Measurements from ENCODE around the gene ZBTB32. TPM values are rescaled to one million over a fixed set of nuclear protein-coding genes. Genes with fewer than 3 reads are reported as not detected.
A peak's percentile ranks its signal among the peaks of the same experiment; 100 is the strongest.

The ZBTB32 gene
- total and polyA plus RNA-seq, 9 donors: 0.41 TPM; not detected in 8

- H3K9me3 ChIP-seq: no peaks in the 10 kb centered on the region
- WGBS, 3 donors: 83 to 90% (median 85%) methylated on average over 22 of the region's 22 CpGs
- H3K4me3 ChIP-seq: no peak overlapping the region
- H3K27ac ChIP-seq: no peak overlapping the region
- TF ChIP-seq EP300 (IDR thresholded peaks at IDR 0.05) (no peak), CTCF (IDR thresholded peaks at IDR 0.05) (no peak), POLR2A (IDR thresholded peaks at IDR 0.05) (no peak)
- peaks cover 6% of the 10 kb centered on the region for H3K4me1 ChIP-seq (ENCODE audit: insufficient read depth)
- DNase-seq: peak in 2 of 5 donors; percentile 25 to 26
- H3K27me3 ChIP-seq: no peaks in the 10 kb centered on the region
- intact Hi-C loops (cut with DNase I): no loop called here
- H3K36me3 ChIP-seq: no peaks in the 10 kb centered on the region
Observed at GRCh38 chr19:35736913-35737886, 32.8 kb downstream of the ZBTB32 start.

DNA sequence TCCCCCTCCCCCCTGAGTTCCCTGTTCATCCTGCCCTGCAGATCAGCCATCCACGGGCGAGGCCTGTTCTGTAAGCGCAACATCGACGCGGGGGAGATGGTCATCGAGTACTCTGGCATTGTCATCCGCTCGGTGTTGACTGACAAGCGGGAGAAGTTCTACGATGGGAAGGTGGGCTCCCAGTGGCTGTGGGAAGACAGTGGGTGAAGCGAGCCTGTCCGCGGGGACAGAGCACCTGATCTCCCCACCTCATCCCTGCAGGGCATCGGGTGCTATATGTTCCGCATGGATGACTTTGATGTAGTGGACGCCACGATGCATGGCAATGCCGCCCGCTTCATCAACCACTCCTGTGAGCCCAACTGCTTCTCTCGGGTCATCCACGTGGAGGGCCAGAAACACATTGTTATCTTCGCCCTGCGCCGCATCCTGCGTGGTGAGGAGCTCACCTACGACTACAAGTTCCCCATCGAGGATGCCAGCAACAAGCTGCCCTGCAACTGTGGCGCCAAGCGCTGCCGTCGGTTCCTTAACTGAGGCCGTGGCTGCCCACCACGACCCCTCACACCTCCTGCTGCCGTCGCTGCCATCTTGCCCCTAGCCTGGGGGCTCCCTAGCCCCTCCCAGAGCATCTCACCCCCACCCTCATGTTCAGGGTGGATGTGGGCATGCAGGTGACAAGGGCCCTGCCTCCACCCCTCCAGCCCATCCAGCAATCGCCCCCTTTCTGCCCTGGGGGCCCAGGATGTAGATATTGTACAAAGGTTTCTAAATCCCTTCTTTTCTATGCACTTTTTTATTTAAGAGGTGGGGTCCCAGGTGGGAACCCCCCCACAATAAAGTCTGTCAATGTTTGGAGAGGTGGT, 33.9 kb downstream of the ZBTB32 start:
- Histone ChIP-seq H3K4me3 (no peak overlapping the region), H3K4me1 (ENCODE audit: insufficient read depth) (peaks cover 6% of the 10 kb centered on the region), H3K9me3 (no peaks in the 10 kb centered on the region), H3K27me3 (no peaks in the 10 kb centered on the region), H3K27ac (no peak overlapping the region), H3K36me3 (no peaks in the 10 kb centered on the region)
- intact Hi-C loops (cut with DNase I): no loop called here
- 85 to 86% (median 85%) methylated on average over 37 of the region's 37 CpGs for WGBS, 3 donors
- peak in 1 of 5 donors; percentile 37 for DNase-seq
- TF ChIP-seq EP300 (IDR thresholded peaks at IDR 0.05): no peak
- no peak for TF ChIP-seq POLR2A (IDR thresholded peaks at IDR 0.05)
- no peak for TF ChIP-seq CTCF (IDR thresholded peaks at IDR 0.05)

DNA sequence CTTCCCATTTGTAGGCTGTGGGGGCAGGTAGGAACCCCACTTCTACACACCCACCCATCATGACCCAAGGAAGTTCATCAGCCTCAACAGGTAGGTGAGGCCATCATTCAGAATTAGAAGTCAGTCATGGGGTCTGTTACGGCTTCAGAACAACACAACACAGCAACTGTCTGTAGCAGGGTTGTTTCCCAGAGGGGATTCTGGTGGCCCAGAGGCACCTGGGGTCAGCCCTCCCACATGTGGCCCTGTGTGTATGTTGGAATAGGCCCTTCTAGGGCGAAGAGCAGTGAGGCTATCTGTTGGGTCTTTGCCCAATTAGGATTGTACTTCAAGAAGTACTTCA, 34.5 kb downstream of the ZBTB32 start:
- Histone ChIP-seq H3K4me1 (ENCODE audit: insufficient read depth) (peaks cover 6% of the 10 kb centered on the region), H3K4me3 (no peak overlapping the region), H3K27ac (no peak overlapping the region), H3K9me3 (no peaks in the 10 kb centered on the region), H3K36me3 (no peaks in the 10 kb centered on the region), H3K27me3 (no peaks in the 10 kb centered on the region)
- DNase-seq: peak in 1 of 5 donors; percentile 11
- intact Hi-C loops (cut with DNase I): no loop called here
- TF ChIP-seq CTCF (IDR thresholded peaks at IDR 0.05) (no peak), POLR2A (IDR thresholded peaks at IDR 0.05) (no peak), EP300 (IDR thresholded peaks at IDR 0.05) (no peak)
- WGBS, 3 donors: 76 to 82% (median 78%) methylated on average over 2 of the region's 2 CpGs

- H3K36me3 ChIP-seq: no peaks in the 10 kb centered on the region
- WGBS, 3 donors: 62 to 76% (median 67%) methylated on average over 29 of the region's 29 CpGs
- peaks cover 6% of the 10 kb centered on the region for H3K4me1 ChIP-seq (ENCODE audit: insufficient read depth)
- H3K27me3 ChIP-seq: no peaks in the 10 kb centered on the region
- H3K27ac ChIP-seq: peak overlapping the region; percentile 36 to 79
- intact Hi-C loops (cut with DNase I): no loop called here
- peak overlapping the region; percentile 45 for H3K4me3 ChIP-seq
- H3K9me3 ChIP-seq: no peaks in the 10 kb centered on the region
- TF ChIP-seq POLR2A (IDR thresholded peaks at IDR 0.05) (no peak), CTCF (IDR thresholded peaks at IDR 0.05) (no peak), EP300 (IDR thresholded peaks at IDR 0.05) (no peak)
- DNase-seq: peak in 4 of 5 donors; percentile 28 to 64 (median 55)
Observed at GRCh38 chr19:35739275-35740107, 35.1 kb downstream of the ZBTB32 start.

All from ovary (tissue), 9 donors.